NCI-H1436 treated with DMSO at 0.1 percent for 48 hours (cell line): ENCODE measurements around the gene OR4A47.
"Not testable (repeated sequence)": the region's sequence is repeated elsewhere in the genome, so short reads cannot be mapped to it uniquely, and the experiment has no call there.

Experiments used
- DNase-seq: peaks from one replicate; lab custom pipeline; 2025; lab: John Stamatoyannopoulos, UW

The OR4A47 gene

DNA sequence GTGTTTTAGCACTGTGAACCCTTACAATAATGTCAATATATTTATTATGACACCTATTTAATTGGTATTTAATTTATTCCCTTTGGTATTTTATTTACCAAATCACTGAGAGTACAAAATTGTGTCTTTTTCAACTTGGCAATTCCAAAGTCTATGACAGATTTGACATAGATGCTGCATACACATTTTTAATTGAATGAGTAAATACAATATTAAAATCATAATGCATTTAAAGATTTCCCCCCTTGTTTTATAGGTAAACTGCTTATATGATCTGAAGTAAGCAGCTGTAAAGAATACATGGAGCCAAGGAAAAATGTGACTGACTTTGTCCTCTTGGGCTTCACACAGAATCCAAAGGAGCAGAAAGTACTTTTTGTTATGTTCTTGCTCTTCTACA is at the start of gene OR4A47:
OR4A47 (plus strand) TSS at position 301 of the 400 bp plus-strand sequence; CDS start at position 301, 0 bp downstream.
- DNase-seq: not testable (repeated sequence)

DNA sequence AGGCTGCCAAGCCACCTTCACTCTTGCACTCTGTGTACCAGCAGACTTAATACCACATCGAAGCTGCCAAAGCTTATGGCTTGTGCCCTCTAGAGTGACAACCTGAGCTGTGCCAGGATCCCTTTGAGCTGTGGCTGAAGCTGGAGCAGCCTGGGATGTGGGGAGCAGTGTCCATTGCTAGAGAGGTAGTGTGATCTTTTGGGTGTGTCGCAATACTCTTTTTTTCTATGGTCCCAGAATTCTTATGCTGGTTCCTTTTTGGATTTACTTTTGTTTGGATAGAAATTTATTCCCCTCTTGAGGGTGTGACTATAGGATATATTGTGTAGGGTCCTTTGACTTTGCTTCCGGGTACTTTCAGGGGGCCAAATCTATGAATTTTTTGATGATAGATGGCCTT is 32.7 kb upstream of the OR4A47 start:
- DNase-seq: not testable (repeated sequence)

DNA sequence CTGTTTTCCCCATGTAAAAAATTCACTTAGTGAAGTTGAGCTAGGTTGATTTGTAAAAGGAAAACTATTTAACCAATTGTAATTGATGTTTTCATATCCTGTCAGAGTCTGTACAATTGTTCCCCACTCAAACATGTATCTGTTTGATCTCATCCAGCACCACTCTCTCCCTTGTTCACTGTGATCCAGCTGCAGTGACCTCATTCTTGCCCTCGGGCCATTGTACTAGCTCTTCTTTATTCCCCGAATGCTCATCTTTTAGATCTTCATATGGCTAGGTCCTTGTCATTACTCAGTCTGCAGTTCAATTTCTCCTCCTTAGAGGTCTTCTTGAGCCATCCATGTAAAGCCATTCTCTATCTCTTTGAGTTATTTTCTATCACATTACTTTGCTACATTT is 14.6 kb upstream of the OR4A47 start:
- not testable (repeated sequence) for DNase-seq

GRCh38 chr11:48474703-48475102 is 13.9 kb upstream of the OR4A47 start:
- DNase-seq: not testable (repeated sequence)

DNA sequence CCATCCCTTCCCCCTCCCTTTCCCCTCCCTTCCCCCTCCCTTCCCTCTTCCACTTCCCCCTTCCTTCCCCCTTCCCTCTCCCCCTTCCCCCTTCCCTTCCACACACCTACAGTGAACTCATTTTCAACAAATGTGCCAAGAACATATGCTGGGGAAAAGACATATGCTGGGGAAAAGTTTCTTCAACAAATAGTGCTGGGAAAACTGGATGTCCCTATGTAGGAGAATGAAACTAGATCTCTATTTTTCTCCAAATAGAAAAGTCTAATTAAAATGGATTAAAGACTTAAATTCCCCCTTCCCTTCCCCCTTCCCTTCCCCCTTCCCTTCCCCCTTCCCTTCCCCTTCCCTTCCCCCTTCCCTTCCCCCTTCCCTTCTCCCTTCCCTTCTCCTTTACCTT is 17.6 kb downstream of the OR4A47 start:
- DNase-seq: not testable (repeated sequence)

GRCh38 chr11:48538991-48539390 is 50.4 kb downstream of the OR4A47 start:
- no peak for DNase-seq
